Peyer's patch (tissue), 4 donors: ENCODE data around the gene PDCD2. TPM values are rescaled to one million over a fixed set of nuclear protein-coding genes. Genes with fewer than 3 reads are reported as not detected.
"Not testable (repeated sequence)": the region's sequence is repeated elsewhere in the genome, so short reads cannot be mapped to it uniquely, and the experiment has no call there.

ENCODE experiments used
- DNase-seq, 3 donors: peaks; one replicate each; pipeline ENCODE4 v3.0.0-alpha.2; 2017 to 2019
- H3K27ac ChIP-seq, 4 donors: fragments of 200-600 bp; sonication (generic); one replicate each; pipeline ENCODE4 v1.5.1; 2016 to 2019
- H3K27me3 ChIP-seq, 2 donors: fragments of 200-600 bp; sonication (generic); one replicate each; pipeline ENCODE4 v1.5.1; 2019
- H3K36me3 ChIP-seq, 3 donors: fragments of 200-600 bp; sonication (generic); one replicate each; pipeline ENCODE4 v1.5.1; 2016 to 2019
- H3K4me1 ChIP-seq, 4 donors: fragments of 200-600 bp; sonication (generic); one replicate each; pipeline ENCODE4 v1.5.1; 2016 to 2019
- H3K4me3 ChIP-seq, 4 donors: fragments of 200-600 bp; sonication (generic); 1 replicate in 3 of 4; 2 replicates in 1 of 4; pipeline ENCODE4 v1.5.1; 2016 to 2019; ENCODE audit warnings: mild to moderate bottlenecking in 1 of 4
- H3K9me3 ChIP-seq, 4 donors: fragments of 200-600 bp; sonication (generic); one replicate each; pipeline ENCODE4 v1.5.1; 2016 to 2019; ENCODE audit warnings: mild to moderate bottlenecking in 1 of 4
- POLR2A ChIP-seq, 2 donors: fragments of 450-650 bp; IDR thresholded peaks; one replicate each; pipeline ENCODE4 v1.5.1; 2017; ENCODE audit warnings: antibody characterized with exemption in 2 of 2, mild to moderate bottlenecking in 2 of 2, moderate library complexity in 2 of 2
- total RNA-seq, 4 donors: library from RNA; depleted of rRNA; stranded (reverse); fragments of >200 nt; gene quantifications; one replicate each; pipeline ENCODE4 v1.1.0, GENCODE V29; 2016
- TF ChIP-seq, protein P1 (sequence below), 6 experiments: fragments of 450-650 bp in 4 of 6; fragments of 200-600 bp in 2 of 6; sonication (generic) in 1 of 6; IDR thresholded peaks; one replicate each; pipeline ENCODE4 v1.5.1; 2017 to 2019; ENCODE audit warnings: antibody characterized with exemption in 6 of 6, mild to moderate bottlenecking in 3 of 6, moderate library complexity in 1 of 6

Gene PDCD2
- total RNA-seq, 4 donors from 2014 or later = 47.0 to 65.0 (median 52.8) TPM

DNA sequence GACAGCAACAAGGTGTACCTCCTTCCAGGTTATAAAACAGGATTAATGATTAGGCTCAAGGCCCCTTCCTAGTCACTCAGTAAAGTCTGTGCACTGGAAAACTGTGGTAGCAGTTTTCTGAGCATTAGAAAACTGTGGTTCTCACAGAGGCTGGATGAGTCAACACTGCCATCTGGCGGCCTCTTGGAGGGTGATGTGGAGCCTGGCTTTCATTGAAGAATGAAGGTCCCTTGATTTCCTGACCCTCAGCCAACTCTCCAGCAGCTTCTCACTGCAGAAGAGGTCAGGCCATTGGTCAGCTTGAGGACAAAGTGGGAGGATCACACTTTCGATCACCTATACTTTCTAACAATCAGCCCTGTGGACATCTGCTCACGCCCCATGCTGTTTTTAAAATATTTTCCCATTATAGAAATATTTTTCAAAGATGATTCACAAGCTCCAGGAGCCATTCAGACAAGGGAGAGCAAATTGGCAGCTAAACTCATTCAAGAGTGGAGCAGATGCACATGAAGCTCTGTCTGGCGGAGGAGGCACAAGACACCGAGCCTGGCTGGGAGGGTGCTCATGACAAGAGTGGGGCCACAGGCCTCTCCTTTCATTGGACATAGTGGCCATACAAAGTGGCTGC, 54.5 kb downstream of the PDCD2 start:
- Histone ChIP-seq H3K27me3 (no peaks in the 10 kb centered on the region), H3K9me3 (no peaks in the 10 kb centered on the region), H3K4me1 (no peaks in the 10 kb centered on the region), H3K4me3 (no peak overlapping the region), H3K36me3 (peaks cover 0 to 23% (median 0%) of the 10 kb centered on the region in 3 donors), H3K27ac (no peak overlapping the region)
- peak; percentile 56 to 86 (median 75) for DNase-seq
- TF ChIP-seq, protein P1, sequence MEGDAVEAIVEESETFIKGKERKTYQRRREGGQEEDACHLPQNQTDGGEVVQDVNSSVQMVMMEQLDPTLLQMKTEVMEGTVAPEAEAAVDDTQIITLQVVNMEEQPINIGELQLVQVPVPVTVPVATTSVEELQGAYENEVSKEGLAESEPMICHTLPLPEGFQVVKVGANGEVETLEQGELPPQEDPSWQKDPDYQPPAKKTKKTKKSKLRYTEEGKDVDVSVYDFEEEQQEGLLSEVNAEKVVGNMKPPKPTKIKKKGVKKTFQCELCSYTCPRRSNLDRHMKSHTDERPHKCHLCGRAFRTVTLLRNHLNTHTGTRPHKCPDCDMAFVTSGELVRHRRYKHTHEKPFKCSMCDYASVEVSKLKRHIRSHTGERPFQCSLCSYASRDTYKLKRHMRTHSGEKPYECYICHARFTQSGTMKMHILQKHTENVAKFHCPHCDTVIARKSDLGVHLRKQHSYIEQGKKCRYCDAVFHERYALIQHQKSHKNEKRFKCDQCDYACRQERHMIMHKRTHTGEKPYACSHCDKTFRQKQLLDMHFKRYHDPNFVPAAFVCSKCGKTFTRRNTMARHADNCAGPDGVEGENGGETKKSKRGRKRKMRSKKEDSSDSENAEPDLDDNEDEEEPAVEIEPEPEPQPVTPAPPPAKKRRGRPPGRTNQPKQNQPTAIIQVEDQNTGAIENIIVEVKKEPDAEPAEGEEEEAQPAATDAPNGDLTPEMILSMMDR (IDR thresholded peaks at IDR 0.05) = peak; percentile 22 to 81 (median 76)
- TF ChIP-seq POLR2A (IDR thresholded peaks at IDR 0.05) = no peak

DNA sequence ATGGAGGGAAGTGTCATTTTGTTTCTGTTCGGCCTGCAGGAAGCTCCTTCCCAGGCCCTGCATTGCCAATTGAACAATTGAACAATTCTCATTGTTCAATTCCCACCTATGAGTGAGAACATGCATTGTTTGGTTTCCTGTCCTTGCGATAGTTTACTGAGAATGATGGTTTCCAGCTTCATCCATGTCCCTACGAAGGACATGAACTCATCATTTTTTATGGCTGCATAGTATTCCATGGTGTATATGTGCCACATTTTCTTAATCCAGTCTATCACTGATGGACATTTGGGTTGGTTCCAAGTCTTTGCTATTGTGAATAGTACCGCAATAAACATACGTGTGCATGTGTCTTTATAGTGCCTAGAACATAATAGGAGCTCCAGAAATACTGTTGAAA, 56.4 kb downstream of the PDCD2 start:
- DNase-seq, H3K9me3 ChIP-seq, H3K36me3 ChIP-seq, H3K27me3 ChIP-seq, H3K27ac ChIP-seq, H3K4me1 ChIP-seq, H3K4me3 ChIP-seq: not testable (repeated sequence)

DNA sequence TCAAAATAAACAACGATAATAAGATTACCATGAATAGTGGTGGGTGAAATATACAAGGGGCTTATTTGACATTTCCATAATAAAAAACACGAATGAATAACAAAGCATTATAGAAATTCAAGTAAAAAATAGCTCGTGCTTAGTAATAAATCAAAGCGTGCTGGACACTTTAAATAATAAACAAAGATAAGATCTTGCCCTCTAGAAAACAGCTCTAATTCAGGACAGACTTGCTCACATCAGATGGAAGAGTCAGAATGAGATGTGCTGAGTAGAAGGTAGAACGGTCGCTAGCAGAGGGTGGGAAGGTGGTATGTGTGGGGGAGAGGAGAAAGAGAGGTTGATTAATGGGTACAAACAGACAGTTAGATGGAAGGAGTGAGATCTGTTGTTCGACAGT, 58.6 kb downstream of the PDCD2 start:
- Histone ChIP-seq H3K4me3 (no peak overlapping the region), H3K36me3 (no peaks in the 10 kb centered on the region), H3K27me3 (no peaks in the 10 kb centered on the region), H3K27ac (no peak overlapping the region), H3K9me3 (no peaks in the 10 kb centered on the region), H3K4me1 (no peaks in the 10 kb centered on the region)
- DNase-seq = no peak
- TF ChIP-seq, protein P1 (IDR thresholded peaks at IDR 0.05) = no peak
- no peak for TF ChIP-seq POLR2A (IDR thresholded peaks at IDR 0.05)

Other genes starting within 250 kb of the PDCD2 start
- 100 to 1,000 TPM in 3 of 4 donors, 10 to 100 TPM in 1; 84.9 to 154 (median 143) TPM for gene PSMB1, start 31.3 kb downstream of the PDCD2 start, total RNA-seq
- gene TBP, start 30.3 kb downstream of the PDCD2 start, total RNA-seq = 10 to 100 TPM; 14.2 to 37.1 (median 33.7) TPM